Measurements from ENCODE around the gene PRPF31.
"Not testable (repeated sequence)": the region's sequence is repeated elsewhere in the genome, so short reads cannot be mapped to it uniquely, and the experiment has no call there.

Gene PRPF31

GRCh38 chr19:54115109-54116063, at the start of gene PRPF31, which contains the start of gene TFPT:
Gene PRPF31, plus strand, starts transcription at chr19:54115754. Its CDS starts 2,525 bp downstream, at chr19:54118279.
Gene TFPT, minus strand, starts transcription at chr19:54115657. Its CDS starts 388 bp downstream, at chr19:54115269.
- DNase-seq (ENCODE audit: low read depth in 2 of 2) = peak; percentile 90

GRCh38 chr19:54069470-54069869, 46.1 kb upstream of the PRPF31 start:
- DNase-seq (ENCODE audit: low read depth in 2 of 2) = no peak

- no peak for DNase-seq (ENCODE audit: low read depth in 2 of 2)
Measured at GRCh38 chr19:54073829-54074228, 41.7 kb upstream of the PRPF31 start.

DNA sequence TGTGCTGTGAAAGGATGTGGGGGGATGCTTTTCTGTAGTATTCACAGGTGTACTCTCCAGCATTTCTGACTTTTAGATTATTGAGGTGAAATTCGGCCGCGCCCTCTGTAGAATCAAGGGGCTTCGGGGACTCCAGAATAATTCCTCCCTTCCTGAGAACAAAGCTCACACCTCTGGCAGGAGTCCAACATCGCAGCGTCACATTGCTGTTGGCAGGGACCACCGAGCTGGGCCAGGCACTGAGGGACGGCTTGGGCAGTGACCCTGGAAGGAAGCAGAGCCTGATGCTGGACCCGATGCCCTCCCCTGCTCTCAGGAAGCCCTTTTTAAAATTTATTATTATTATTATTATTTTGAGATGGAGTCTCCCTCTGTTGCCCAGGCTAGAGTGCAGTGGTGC, 40.7 kb upstream of the PRPF31 start:
- no peak for DNase-seq (ENCODE audit: low read depth in 2 of 2)

DNA sequence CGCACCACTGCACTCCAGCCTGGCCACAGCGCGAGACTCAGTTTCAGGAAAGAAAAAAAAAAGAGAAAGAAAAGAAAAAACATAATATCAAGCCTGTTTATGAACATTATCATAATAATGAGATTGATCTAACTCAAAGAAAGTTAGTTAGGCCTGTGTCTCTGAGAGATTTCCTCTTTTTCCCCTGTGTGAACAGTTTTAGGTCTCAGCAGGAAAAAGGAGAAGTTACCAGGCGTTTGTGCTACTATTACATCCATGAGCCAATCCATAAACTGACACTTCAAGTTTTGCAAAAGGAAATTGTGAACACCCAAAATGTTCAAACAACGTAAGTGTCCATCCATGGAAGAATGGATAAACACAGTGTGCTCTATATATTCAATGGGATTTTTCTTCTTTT, 38.2 kb upstream of the PRPF31 start:
- no peak for DNase-seq (ENCODE audit: low read depth in 2 of 2)

DNA sequence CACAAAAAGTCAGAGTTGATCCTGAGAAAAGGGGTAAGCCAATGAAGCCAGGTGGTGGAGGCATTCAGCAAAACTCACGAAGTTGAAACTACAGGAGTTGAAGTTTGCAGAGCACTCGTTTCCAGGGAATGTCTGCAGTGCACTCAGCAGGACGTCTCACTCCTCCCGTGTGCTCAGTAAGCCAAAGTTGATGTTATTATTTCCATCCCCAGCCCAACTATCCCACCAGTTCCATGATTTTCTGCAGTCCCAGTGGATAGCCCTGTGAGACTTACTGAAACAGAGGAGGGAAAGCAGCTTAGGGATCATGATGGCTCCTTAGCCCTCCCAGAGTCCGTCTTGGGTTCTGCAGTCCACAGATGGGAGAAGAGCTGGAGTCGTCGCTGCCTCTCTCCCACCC, 34.5 kb upstream of the PRPF31 start, which contains the start of gene TARM1:
Gene TARM1 (minus strand): TSS at position 334 of the 400 bp plus-strand sequence. CDS start 25 bp downstream, at position 309.
- DNase-seq (ENCODE audit: low read depth in 2 of 2) = no peak

DNA sequence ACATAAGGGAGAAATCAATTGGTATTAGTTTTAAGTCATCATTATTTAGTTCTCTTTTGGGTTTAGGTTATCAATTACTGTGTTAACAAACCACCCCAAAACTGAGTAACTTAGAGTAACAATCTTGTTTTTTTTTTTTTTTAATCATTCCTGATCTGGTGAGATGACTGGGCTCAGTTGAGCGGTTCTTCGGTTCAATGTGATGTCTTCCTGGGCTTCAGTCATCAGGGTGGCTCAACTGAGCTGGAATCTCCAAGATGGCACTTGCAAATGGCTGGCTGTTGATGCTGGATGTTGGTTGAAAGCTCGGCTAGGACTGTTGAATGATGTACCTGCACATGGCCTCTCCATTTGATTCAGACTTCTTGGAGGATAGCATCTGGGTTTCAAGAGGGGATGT, 31.1 kb upstream of the PRPF31 start:
- no peak for DNase-seq (ENCODE audit: low read depth in 2 of 2)

GRCh38 chr19:54094426-54095000, 21.0 kb upstream of the PRPF31 start:
- no peak for DNase-seq (ENCODE audit: low read depth in 2 of 2)

DNA sequence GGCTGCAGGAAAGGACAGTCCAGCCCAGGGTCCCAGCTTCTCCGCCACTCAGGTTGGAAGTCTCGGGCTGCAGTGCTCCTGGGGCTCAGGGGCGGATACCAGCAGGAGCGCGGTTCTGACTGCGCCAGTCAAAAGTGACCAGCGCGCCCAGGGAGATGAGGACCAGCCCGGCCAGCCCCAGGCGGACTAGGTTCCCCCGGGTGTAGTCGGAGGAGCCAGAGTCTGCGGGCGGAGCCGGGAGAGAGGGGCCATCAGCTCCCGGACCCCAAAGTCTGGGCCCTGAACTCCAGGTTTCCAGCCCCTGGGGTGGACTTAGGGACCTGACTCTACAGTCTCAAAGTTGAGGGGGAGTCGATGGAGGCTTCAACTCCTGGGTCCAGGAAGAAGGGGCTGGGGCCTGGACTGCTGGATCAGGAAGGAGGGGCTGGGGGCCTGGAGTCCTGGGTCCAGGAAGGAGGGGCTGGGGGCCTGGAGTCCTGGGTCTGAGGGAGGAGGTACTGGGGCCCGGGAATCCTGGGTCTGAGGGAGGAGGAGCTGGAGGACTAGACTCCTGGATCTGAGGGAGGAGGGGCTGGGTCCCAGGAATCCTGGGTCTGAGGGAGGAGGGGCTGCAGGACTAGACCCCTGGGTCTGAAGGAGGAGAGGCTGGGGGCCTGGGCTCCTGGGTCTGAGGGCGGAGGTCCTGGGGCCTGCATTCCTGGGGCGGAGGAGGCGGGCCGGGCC, 20.3 kb upstream of the PRPF31 start:
- no peak for DNase-seq (ENCODE audit: low read depth in 2 of 2)

DNA sequence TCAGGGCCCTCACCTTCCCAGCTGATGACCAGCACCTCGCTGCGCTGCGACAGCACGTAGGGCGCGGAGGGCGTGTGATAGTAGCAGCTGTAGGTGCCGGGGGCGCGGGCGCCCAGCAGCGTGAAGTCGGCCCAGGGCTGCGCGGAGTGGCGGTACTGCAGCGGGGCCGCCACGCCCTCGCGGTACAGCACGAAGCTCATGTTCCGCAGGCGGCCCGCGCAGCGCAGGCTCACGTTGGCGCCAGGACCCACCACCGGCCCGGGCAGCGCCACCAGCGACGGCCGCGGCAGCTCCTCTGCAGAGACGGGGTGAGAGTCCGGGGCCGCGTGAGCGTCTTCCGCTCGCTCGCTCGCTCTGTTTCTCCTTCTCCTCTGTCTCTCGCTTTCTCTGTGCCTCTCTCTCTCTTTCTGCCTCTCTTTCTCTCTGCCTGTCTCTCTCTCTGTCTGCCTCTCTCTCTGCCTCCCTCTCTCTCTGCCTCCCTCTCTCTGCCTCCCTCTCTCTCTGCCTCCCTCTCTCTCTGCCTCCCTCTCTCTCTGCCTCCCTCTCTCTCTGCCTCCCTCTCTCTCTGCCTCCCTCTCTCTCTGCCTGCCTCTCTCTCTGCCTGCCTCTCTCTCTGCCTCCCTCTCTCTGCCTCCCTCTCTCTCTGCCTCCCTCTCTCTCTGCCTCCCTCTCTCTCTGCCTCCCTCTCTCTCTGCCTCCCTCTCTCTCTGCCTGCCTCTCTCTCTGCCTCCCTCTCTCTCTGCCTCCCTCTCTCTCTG, 19.5 kb upstream of the PRPF31 start:
- DNase-seq (ENCODE audit: low read depth in 2 of 2) = peak in 1 of 2 donors; percentile 32

DNA sequence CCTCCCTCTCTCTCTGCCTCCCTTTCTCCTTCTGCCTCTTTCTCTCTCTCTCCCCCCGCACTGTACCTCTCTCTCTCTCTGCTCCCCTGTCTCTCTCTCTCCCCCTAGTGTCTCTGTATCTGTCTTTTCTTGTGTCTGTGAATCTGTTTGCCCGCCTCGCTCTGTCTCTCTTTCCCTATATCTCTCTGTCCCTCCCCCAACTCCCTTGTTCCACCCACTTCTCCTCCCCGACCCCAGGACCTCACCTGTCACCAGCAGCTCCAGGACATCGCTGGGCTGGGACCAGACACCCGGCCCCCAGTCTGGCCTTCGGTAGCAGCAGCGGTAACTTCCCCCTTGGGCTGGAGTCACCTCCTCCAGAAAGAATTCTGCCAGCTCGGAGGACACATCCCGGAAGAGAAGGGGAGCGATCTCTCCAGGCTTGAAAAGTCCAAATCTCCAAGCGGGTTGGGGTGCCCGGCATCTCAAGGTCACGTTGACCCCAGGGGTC, 18.9 kb upstream of the PRPF31 start:
- no peak for DNase-seq (ENCODE audit: low read depth in 2 of 2)

DNA sequence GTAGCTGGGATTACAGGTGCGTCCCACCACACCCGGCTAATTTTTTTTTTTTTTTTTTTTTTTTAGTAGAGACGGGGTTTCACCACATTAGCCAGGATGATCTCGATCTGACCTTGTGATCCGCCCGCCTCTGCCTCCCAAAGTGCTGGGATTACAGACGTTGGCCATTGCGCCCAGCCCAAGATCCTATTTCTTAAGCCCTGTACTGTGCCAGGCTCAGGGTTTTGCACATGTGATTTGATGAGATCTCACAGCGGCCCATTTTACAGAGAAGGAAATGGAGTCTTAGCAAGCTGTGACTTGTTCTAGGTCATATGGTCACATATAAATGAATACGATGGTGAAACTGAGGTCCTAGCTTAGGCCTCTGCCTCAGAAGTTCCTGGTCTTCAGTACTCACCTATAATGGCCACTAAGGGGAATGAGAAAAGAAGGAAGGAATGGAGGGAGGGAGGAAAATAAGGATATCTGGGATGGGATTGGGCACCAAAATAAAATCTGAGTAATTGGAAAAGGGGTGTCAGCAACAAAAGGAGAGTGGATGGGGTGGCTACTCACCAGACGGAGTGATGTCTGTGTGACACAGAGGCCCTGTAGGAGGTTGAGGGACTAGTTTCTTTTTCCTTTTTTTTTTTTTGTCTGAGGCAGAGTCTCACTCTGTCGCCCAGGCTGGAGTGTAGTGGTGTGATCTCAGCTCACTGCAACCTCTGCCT, 16.2 kb upstream of the PRPF31 start:
- DNase-seq (ENCODE audit: low read depth in 2 of 2) = no peak

DNA sequence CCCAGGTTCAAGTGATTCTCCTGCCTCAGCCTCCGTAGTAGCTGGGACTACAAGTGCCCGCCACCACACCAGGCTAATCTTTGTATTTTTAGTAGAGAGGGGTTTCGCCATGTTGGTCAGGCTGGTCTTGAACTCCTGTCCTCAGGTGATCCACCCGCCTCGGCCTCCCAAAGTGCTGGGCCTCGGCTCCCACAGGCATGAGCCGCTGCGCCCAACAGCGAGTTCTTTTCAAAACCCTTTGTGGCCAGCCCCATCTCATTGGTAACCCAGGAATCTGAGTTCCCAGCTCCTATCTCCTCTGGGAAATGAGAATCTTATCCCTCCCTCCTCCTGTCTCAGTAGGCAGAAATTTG, 15.7 kb upstream of the PRPF31 start:
- not testable (repeated sequence) for DNase-seq (ENCODE audit: low read depth in 2 of 2)

- no peak for DNase-seq (ENCODE audit: low read depth in 2 of 2)
Measured at GRCh38 chr19:54100561-54100960, 15.0 kb upstream of the PRPF31 start, which contains the start of gene OSCAR. Gene OSCAR, minus strand, starts transcription at chr19:54100803. Its CDS starts 11 bp downstream, at chr19:54100792.

DNA sequence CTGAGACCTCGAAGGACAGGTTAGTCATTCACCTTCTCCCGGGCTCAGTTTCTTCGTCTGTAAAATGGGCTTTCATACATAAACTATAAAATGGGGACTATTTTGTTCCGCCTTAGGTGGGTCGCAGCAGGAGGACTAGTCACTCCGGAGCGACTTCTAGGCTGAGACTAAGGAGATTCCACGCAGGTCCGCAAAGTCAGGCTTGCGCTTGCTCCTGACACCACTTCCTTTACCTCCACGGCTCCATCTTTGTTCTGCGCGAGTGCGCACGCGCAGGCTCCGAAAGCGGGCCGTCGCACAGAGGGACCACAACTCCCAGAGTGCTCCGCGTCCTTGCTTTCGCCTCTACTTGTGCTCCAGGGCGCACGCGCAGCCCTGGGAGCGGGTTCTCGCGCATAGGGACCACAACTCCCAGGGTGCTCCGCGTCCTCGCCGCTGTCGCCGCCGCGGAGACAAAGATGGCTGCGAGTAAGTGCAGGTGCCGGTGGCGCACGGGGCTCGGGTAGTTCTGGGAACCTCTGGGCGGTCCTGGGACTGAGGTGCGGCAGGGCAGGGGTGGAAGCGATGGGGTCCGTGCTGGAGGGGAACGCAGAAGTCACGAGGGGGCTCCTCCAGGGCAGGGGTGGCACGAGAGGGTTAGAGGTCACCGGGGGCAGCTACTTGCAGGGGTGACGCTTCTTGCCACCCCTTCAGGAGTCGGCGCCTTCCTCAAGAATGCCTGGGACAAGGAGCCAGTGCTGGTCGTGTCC, 13.0 kb upstream of the PRPF31 start, which contains the start of gene NDUFA3:
Gene NDUFA3 (plus strand): TSS at position 435 of the 749 bp plus-strand sequence. CDS start 24 bp downstream, at position 459.
- peak; percentile 97 to 98 for DNase-seq (ENCODE audit: low read depth in 2 of 2)

- no peak for DNase-seq (ENCODE audit: low read depth in 2 of 2)
Measured at GRCh38 chr19:54104998-54105715, 10.4 kb upstream of the PRPF31 start.

GRCh38 chr19:54105796-54106195, 9.8 kb upstream of the PRPF31 start:
- DNase-seq (ENCODE audit: low read depth in 2 of 2) = no peak

- DNase-seq (ENCODE audit: low read depth in 2 of 2) = no peak
Measured at GRCh38 chr19:54106716-54107115, 8.8 kb upstream of the PRPF31 start.

- DNase-seq (ENCODE audit: low read depth in 2 of 2) = no peak
Measured at GRCh38 chr19:54107876-54108490, 7.6 kb upstream of the PRPF31 start.

All from stimulated activated CD8-positive, alpha-beta memory T cell treated with anti-CD3 and anti-CD28 coated beads, Interleukin-15, amount 100 ng/mL, for 48 hours (primary cell).